ENCODE results near the gene EBLN1.

GRCh38 chr10:22228943-22229801, 11.4 kb upstream of the EBLN1 start:
- TF ChIP-seq CTCF (optimal IDR thresholded peaks at IDR 0.05 in 1 of 3, IDR thresholded peaks at IDR 0.05 in 1 of 3, conservative IDR thresholded peaks at IDR 0.05 in 1 of 3; ENCODE audit: extremely low read depth in 1 of 3, insufficient read depth in 2 of 3, low read length in 3 of 3) (no peak), EZH2 (IDR thresholded peaks at IDR 0.05; ENCODE audit: low read length) (no peak)
